ENCODE results near the gene NAALADL2. TPM values are rescaled to one million over a fixed set of nuclear protein-coding genes. Genes with fewer than 3 reads are reported as not detected.

Gene NAALADL2
- total and polyA plus RNA-seq, 2 of the 8 experiments (the other 6 are each of a cell fraction or from before 2014, with no cell fraction given): 0.12 to 0.22 TPM

DNA sequence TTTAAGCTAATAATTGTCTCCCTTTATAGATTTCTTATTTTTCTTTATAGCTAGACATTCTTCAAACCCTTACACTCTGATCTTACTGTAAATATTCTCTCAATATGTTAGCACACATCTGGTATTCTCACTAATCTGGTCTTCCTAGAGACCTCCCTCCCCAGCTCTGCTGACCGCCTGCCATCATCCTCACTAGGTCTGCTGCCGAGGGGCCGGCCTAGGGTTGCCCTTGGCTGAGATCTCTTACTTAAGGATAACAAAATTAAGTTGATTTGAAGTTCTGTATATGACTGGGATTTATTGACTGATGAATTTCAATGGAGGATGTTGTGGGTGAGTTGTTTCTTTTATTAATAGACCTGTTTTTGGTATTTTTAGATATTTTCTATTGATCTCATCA lies 586.6 kb downstream of the NAALADL2 start (continued):
- no peak for TF ChIP-seq SP2 (IDR thresholded peaks at IDR 0.05; ENCODE audit: low read length)
